Frontal cortex (tissue), 4 donors: ENCODE measurements around the gene EPO. TPM values are rescaled to one million over a fixed set of nuclear protein-coding genes. Genes with fewer than 3 reads are reported as not detected.
A peak's percentile ranks its signal among the peaks of the same experiment; 100 is the strongest.

Experiments
- DNase-seq, 2 donors: peaks; one replicate each; pipeline ENCODE4 v3.0.0; 2012; ENCODE audit warnings: low spot score in 2 of 2
- FAIRE-seq: peaks from 2 replicates; lab custom pipeline; 2012; peaks lifted over from hg19 to GRCh38; lab: Jason Lieb, UNC
- total RNA-seq: library from RNA; depleted of rRNA; stranded (reverse); fragments of >200 nt; gene quantifications from one replicate; pipeline ENCODE4 v1.2.3, GENCODE V29; 2014
- donor health status: control.
- donor health status: control.
- donor health status: control.

The EPO gene
- total RNA-seq, 1 donor from 2014 or later, result not detected

GRCh38 chr7:100682228-100682741 is 38.0 kb upstream of the EPO start:
- FAIRE-seq, result no peak

GRCh38 chr7:100682991-100683658 is 37.1 kb upstream of the EPO start:
- FAIRE-seq (no peak), DNase-seq (peak; percentile 20 to 27)

More at GRCh38 chr7:100682228-100682741, 38.0 kb upstream of the EPO start:
- DNase-seq, result peak in 1 of 2 donors; percentile 36

DNA sequence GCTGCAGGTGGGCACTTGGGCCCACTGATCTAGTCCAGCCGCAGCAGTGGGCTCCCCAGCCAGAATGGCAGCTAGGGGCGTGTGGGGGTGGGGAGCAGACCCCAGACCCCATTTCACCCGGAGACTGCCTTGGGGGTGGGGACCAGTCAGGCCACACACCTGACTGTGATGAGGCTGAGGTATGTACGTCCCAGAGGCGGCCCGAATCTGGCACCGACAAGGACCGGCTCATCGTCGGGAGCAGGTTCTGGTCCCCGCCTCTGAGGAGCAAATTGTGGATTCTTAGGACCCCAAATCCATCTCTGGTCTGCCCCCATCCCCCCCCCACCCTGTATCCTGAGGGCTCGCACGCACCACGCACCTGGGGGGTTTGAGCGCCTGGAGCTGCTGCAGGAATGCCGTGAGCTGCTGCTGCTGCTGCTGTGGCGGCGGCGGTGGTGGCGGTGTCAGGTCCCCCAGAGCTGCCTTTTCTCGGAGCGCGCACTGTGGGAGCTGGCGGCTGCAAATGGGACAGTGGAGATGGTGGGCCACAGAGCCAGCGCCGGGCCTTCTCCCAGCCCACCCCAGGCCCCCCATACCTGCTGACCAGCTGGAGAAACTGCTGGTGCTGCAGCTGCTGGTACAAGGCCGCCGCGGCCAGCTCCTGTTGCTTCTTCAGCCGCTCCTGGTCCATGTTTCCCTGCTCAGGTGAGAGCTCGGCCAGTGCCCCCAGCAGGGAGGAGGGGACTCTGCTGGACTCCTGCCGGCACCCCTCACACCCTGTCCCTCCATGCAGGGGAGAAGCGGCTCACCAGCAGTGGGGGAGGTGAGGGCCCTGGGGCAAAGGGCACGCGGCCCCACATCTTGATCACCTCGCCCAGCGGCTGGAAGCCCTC is 36.4 kb upstream of the EPO start:
- DNase-seq, result peak; percentile 16 to 27
- no peak for FAIRE-seq

DNA sequence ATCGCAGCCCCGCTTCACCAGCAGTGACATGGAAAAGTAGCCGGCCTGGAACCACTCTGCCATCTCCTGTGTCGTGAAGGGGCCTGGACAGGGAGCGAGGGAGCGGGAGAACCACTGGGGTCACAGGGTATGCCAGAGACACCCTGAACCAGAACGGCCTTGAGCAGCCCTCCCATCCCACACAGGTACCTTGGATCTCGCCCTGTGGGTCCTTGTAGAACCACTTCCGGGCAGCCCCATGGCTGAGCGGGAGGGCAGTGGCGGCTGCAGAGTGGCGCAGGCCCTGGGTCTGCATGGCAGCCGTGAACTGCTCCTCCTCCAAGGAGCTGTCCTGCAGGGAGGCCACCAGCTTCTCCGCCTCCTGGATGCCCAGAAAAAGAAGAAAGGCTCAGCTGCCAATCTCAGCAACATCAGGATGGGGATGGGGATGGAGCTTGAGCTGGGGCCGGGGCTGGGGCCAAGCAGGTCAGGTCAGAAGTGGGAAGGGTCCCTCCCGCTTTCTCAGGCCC is 35.7 kb upstream of the EPO start:
- FAIRE-seq (no peak), DNase-seq (peak in 1 of 2 donors; percentile 28)

- FAIRE-seq, result no peak
- DNase-seq, result peak; percentile 11 to 30
These were observed 35.1 kb upstream of the EPO start for GRCh38 chr7:100685049-100685605.

DNA sequence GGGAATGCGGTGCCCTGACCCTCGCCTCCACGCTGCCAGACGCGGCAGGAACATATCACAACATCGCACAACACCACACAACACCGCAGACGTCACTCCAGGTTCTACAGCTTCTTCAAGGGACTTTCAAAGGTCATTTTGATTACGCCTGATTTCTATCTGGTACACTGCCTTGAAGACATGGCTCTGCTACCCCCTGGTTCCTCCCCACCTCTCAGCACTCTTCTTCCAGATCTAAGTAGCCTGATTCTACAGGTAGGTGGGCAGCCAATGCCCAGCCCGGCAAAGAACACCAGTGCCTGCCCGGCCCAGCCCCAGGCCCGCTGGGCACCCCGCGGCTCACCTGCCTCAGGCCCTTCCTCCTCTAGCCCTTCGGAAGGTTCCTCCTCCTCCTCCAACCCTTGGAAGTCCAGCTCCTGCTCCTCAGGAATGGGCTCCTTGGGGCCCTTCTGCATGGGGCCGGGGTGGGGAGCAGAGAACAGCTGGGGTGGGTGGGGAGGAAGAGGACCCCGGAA is 34.6 kb upstream of the EPO start:
- FAIRE-seq (no peak), DNase-seq (peak in 1 of 2 donors; percentile 16)

DNA sequence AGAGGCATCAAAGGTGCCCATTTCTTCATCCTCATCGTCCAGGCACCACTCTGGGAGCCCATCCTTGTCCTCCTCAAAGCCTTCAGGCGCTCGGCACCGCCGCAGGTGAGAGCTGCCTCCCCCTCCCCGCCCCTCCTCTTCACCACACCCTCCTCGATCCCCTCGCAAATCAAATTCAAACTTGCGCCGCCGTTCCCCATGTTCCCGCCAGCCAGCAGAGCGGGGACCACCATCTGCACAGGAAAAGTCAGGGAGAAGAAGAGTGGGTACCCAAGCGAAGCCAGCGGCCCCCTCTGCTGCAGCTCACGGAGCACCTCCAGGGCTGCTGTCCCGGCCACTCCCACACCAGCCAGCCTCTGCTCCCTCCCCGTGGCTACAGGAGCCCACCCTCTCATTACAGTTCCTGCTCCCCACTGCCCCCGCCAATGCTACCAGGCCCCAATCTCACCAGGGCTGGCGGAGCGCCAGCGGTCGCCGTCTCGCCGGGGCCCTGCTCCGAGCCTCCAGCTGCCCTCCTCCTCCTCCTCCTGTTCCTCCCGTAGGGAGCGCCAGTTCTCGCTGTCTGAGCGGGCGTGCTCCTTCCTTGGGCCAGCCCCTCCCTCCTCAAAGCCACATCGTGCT is 34.0 kb upstream of the EPO start:
- DNase-seq, result no peak
- FAIRE-seq, result no peak

DNA sequence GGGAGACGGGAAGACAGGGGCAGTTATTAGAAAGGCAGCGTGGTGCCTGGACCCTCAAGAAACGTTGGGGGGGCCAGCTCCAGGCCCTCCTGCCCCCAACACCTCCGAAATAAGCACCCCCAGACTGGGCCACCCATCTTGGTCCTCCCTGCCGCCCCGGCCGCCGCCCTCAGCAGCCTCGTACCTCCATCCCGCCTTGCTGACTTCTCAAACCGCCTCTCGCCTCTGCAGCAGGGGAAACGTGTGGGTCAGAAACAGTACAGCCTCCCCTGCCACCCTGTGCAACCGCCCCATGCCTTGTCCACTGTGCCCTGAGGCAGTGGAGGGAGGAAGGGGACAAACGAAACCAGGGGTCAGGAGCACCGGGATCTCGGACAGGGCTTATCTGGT is 33.5 kb upstream of the EPO start:
- no peak for FAIRE-seq
- DNase-seq, result no peak

GRCh38 chr7:100687261-100687660 is 33.0 kb upstream of the EPO start:
- FAIRE-seq, result no peak

GRCh38 chr7:100687751-100688300 is 32.4 kb upstream of the EPO start:
- no peak for FAIRE-seq
- DNase-seq, result no peak

More at GRCh38 chr7:100687261-100687660, 33.0 kb upstream of the EPO start:
- DNase-seq, result no peak

GRCh38 chr7:100688326-100688860 is 31.9 kb upstream of the EPO start:
- no peak for DNase-seq
- FAIRE-seq, result no peak

GRCh38 chr7:100689230-100690135 is 30.8 kb upstream of the EPO start:
- DNase-seq (no peak), FAIRE-seq (no peak)

DNA sequence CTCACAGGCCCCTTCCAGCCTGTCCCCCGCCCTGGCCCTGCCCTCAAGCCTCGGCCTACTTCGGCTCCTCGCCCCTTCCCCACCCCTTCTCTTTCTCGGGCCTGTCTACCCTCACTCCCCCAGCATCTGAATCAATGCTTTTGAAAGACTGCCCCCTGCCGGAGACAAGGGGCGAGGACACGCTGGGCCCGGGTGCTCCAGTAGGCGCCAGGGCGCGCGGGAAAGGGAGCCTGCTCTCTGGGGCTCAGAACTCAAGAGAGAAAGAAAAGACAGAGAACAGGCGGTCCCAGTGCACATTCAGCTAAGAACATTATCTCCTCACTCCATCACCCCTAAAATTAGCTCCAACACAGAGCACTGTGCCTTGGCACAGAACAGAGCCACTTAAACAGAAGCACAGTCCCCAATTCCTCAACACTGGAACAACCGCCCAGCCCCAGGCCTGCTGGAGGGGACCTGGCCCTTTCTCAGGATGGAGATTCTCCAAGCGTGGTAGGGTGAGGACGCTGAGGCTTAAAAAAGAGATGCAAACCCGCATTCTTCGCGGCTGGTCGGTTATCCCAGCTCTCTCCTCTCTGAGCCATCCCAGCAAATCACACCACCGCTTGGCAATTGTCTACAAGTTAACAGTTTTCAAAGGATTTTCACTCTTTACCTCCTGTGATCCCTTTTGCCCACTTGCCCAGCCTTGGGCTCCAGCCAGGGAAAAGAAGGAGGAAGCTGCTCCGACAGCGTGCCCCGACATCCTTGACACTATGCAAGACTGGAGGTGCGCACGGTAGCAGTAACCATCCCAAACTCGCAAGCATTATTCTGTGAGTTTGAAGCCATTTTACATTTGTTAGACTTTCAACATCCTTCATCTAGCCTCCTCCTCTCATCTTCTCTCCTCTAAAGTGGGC is 28.3 kb upstream of the EPO start:
- peak; percentile 80 to 87 for DNase-seq
- no peak for FAIRE-seq

DNA sequence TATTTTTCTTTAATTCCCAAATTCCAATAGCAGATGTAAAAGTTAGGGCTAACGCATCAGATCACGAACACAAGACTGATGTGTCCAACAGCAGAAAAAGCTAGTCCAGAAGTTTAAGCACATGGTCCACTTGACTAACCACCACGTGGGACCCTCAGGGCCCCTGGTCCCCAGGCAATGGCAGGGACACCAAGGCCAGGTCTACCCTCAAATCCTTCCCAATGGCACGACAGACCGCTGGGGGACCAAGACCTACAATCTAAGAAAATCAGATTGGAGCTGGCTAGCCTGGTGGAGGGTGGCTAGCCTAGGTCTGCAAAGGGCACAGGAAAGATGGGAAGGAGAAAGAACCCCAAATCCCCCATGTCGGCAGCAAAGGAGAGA is 27.7 kb upstream of the EPO start:
- FAIRE-seq (no peak), DNase-seq (no peak)

GRCh38 chr7:100693312-100694097 is 26.8 kb upstream of the EPO start:
- DNase-seq, result peak; percentile 21 to 34
- no peak for FAIRE-seq

- peak; percentile 94 to 96 for DNase-seq
These were observed 26.0 kb upstream of the EPO start, which contains the start of gene GIGYF1 for GRCh38 chr7:100694098-100694745. Gene GIGYF1 (minus strand): TSS chr7:100694250. CDS start chr7:100688238, 6,012 bp downstream.

More at GRCh38 chr7:100694098-100694745, 26.0 kb upstream of the EPO start, which contains the start of gene GIGYF1:
- no peak for FAIRE-seq
